ENCODE data around the gene OTUD4.

DNA sequence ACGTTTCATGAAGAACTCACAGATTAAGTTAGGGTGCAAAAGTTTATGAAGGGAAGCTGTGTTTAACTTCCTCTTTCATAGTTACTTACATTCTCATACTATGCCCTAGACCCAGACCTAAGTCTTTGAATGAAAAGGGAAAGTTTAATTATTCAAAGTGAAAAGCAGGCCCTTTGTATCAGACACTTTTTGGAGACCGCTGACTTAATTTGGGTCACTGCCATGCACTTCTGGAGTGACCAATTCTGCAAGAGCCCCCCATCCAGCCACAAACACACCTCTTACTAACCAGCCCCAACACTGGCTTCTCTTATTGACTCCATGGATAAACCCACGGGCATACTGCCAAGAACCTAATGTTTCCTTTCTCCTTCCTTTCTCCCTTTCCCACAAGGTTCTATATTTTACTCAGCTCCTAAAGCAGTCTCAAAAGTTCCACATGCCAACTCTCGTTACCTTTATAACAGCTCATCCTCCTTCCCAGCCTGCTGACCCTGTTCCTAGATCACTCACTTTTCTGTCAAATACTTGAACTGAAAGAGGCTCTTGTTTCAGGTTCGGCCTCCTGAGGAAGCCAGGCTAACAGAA, 47.8 kb downstream of the OTUD4 start:
- TF ChIP-seq CTCF (IDR thresholded peaks at IDR 0.05; ENCODE audit: low read depth, low read length) (no peak), POLR2A (IDR thresholded peaks at IDR 0.05; ENCODE audit: extremely low read depth, insufficient read length) (no peak), MAX (IDR thresholded peaks at IDR 0.05; ENCODE audit: low read depth, low read length) (no peak), MYC (IDR thresholded peaks at IDR 0.05; ENCODE audit: low read depth, low read length) (no peak)

Measured in NB4 (cell line).